CD4-positive, alpha-beta T cell treated with Interferon alpha-2 for 1 hour (primary cell): Measurements from ENCODE around the gene ID3.
A peak's percentile ranks its signal among the peaks of the same experiment; 100 is the strongest.
"Not testable (repeated sequence)": the region's sequence is repeated elsewhere in the genome, so short reads cannot be mapped to it uniquely, and the experiment has no call there.

Experiments
- DNase-seq, 2 donors: peaks; one replicate each; pipeline ENCODE4 v3.0.0-alpha.2; 2020 to 2022

Gene ID3

GRCh38 chr1:23588749-23589548 lies 29.6 kb upstream of the ID3 start:
- DNase-seq: no peak

- DNase-seq: peak in 1 of 2 donors; percentile 8
Observed at GRCh38 chr1:23585321-23586022, 26.2 kb upstream of the ID3 start.

- DNase-seq: not testable (repeated sequence)
Observed at GRCh38 chr1:23583727-23584126, 24.4 kb upstream of the ID3 start.

GRCh38 chr1:23582820-23583219 lies 23.5 kb upstream of the ID3 start:
- no peak for DNase-seq

GRCh38 chr1:23581219-23581618 lies 21.9 kb upstream of the ID3 start:
- DNase-seq: no peak

- DNase-seq: no peak
Observed at GRCh38 chr1:23578997-23579363, 19.7 kb upstream of the ID3 start.

- DNase-seq: no peak
Observed at GRCh38 chr1:23578311-23578996, 19.2 kb upstream of the ID3 start.

- DNase-seq: peak in 1 of 2 donors; percentile 27
Observed at GRCh38 chr1:23577056-23578004, 18.0 kb upstream of the ID3 start.

GRCh38 chr1:23576338-23577055 lies 17.2 kb upstream of the ID3 start:
- no peak for DNase-seq

GRCh38 chr1:23575226-23575810 lies 16.0 kb upstream of the ID3 start:
- DNase-seq: no peak

GRCh38 chr1:23574265-23574754 lies 15.0 kb upstream of the ID3 start:
- DNase-seq: no peak

GRCh38 chr1:23573574-23574182 lies 14.4 kb upstream of the ID3 start:
- no peak for DNase-seq

GRCh38 chr1:23571465-23571864 lies 12.2 kb upstream of the ID3 start:
- DNase-seq: no peak

- no peak for DNase-seq
Observed at GRCh38 chr1:23570001-23570691, 10.8 kb upstream of the ID3 start.

- no peak for DNase-seq
Observed at GRCh38 chr1:23568608-23569383, 9.5 kb upstream of the ID3 start.

- DNase-seq: no peak
Observed at GRCh38 chr1:23567996-23568607, 8.8 kb upstream of the ID3 start.

GRCh38 chr1:23567629-23567995 lies 8.3 kb upstream of the ID3 start:
- no peak for DNase-seq

GRCh38 chr1:23566304-23566703 lies 7.0 kb upstream of the ID3 start:
- DNase-seq: no peak

GRCh38 chr1:23565776-23566175 lies 6.5 kb upstream of the ID3 start:
- no peak for DNase-seq
